BE2C (cell line): ENCODE measurements around the gene PAPSS2.

Experiments
- DNase-seq: peaks from one replicate; pipeline ENCODE4 v3.0.0-alpha.2; 2020
- H3K27me3 ChIP-seq: fragments of 250-450 bp; sonication (Bioruptor Pico); 2 replicates; pipeline ENCODE4 v1.5.1; 2020; ENCODE audit warnings: mild to moderate bottlenecking
- H3K36me3 ChIP-seq: fragments of 250-450 bp; sonication (Bioruptor Pico); 2 replicates; pipeline ENCODE4 v1.5.1; 2020; ENCODE audit warnings: mild to moderate bottlenecking
- H3K4me1 ChIP-seq: fragments of 250-450 bp; sonication (Bioruptor Pico); 2 replicates; pipeline ENCODE4 v1.5.1; 2020
- H3K4me3 ChIP-seq: 2 replicates; pipeline ENCODE4 v1.5.1; 2011; ENCODE audit warnings: low read depth, low read length
- H3K9me3 ChIP-seq: fragments of 250-450 bp; sonication (Bioruptor Pico); 2 replicates; pipeline ENCODE4 v1.5.1; 2020
- CTCF ChIP-seq: IDR thresholded peaks from 2 replicates; pipeline ENCODE4 v1.5.1; 2012; ENCODE audit warnings: mild to moderate bottlenecking, low read depth, low read length

The PAPSS2 gene

GRCh38 chr10:87702260-87702972, 42.7 kb downstream of the PAPSS2 start:
- H3K4me3 ChIP-seq = no peak overlapping the region
- peaks cover 4% of the 10 kb centered on the region; the same call in 1 of the 2 replicates for H3K4me1 ChIP-seq
- H3K36me3 ChIP-seq = no peaks in the 10 kb centered on the region
- H3K9me3 ChIP-seq = no peaks in the 10 kb centered on the region
- H3K27me3 ChIP-seq = no peaks in the 10 kb centered on the region; the same call in 1 of the 2 replicates
- no peak for DNase-seq
- TF ChIP-seq CTCF = no peak

GRCh38 chr10:87702973-87703294, 43.3 kb downstream of the PAPSS2 start:
- no peaks in the 10 kb centered on the region for H3K36me3 ChIP-seq
- H3K27me3 ChIP-seq = no peaks in the 10 kb centered on the region
- TF ChIP-seq CTCF = no peak
- H3K4me3 ChIP-seq = no peak overlapping the region
- H3K9me3 ChIP-seq = no peaks in the 10 kb centered on the region
- H3K4me1 ChIP-seq = peaks cover 4% of the 10 kb centered on the region; the same call in 1 of the 2 replicates
- DNase-seq = no peak

- no peak overlapping the region for H3K4me3 ChIP-seq
- peaks cover 4% of the 10 kb centered on the region; the same call in 1 of the 2 replicates for H3K4me1 ChIP-seq
- no peak for TF ChIP-seq CTCF
- DNase-seq = no peak
- H3K27me3 ChIP-seq = no peaks in the 10 kb centered on the region
- H3K36me3 ChIP-seq = no peaks in the 10 kb centered on the region
- H3K9me3 ChIP-seq = no peaks in the 10 kb centered on the region
Observed at GRCh38 chr10:87703771-87704170, 44.1 kb downstream of the PAPSS2 start.

GRCh38 chr10:87705339-87705738, 45.7 kb downstream of the PAPSS2 start:
- no peak for DNase-seq
- Histone ChIP-seq H3K9me3 (no peaks in the 10 kb centered on the region), H3K36me3 (no peaks in the 10 kb centered on the region), H3K4me3 (no peak overlapping the region), H3K4me1 (peaks cover 4% of the 10 kb centered on the region; the same call in 1 of the 2 replicates), H3K27me3 (no peaks in the 10 kb centered on the region)
- no peak for TF ChIP-seq CTCF

- H3K36me3 ChIP-seq = no peaks in the 10 kb centered on the region
- H3K9me3 ChIP-seq = no peaks in the 10 kb centered on the region
- no peak for DNase-seq
- no peaks in the 10 kb centered on the region for H3K27me3 ChIP-seq
- TF ChIP-seq CTCF = no peak
- H3K4me1 ChIP-seq = peaks cover 4% of the 10 kb centered on the region; the same call in 1 of the 2 replicates
- no peak overlapping the region for H3K4me3 ChIP-seq
Observed at GRCh38 chr10:87706731-87707130, 47.1 kb downstream of the PAPSS2 start.

GRCh38 chr10:87707254-87707653, 47.6 kb downstream of the PAPSS2 start:
- H3K9me3 ChIP-seq = no peaks in the 10 kb centered on the region
- no peak for DNase-seq
- TF ChIP-seq CTCF = no peak
- no peaks in the 10 kb centered on the region for H3K36me3 ChIP-seq
- H3K4me1 ChIP-seq = peaks cover 4% of the 10 kb centered on the region; the same call in 1 of the 2 replicates
- no peak overlapping the region for H3K4me3 ChIP-seq
- no peaks in the 10 kb centered on the region for H3K27me3 ChIP-seq
